Panc1 (cell line): ENCODE data around the gene PPM1B. TPM values are rescaled to one million over a fixed set of nuclear protein-coding genes. Genes with fewer than 3 reads are reported as not detected.

Source experiments
- ATAC-seq: fragments of 200-7000 bp; cut with Tn5 transposase; 2 replicates; pipeline ENCODE4 v1.9.1; 2020; ENCODE audit warnings: mild to moderate bottlenecking, moderate library complexity
- BruUV-seq: library from RNA; stranded (reverse); fragments of 400-500 nt; replicated peaks from 2 replicates; lab custom pipeline; 2021; lab: Mats Ljungman, UMichigan
- CTCF ChIA-PET: fragments of 300-600 bp; sonication (Branson Sonifier 250); formaldehyde crosslinking; loops from one replicate; lab custom pipeline; 2022; ENCODE audit warnings: antibody characterized with exemption; lab: Charles Lee
- POLR2A ChIA-PET: fragments of 300-600 bp; sonication (Branson Sonifier 250); formaldehyde crosslinking; loops from one replicate; lab custom pipeline; 2022; ENCODE audit warnings: antibody characterized with exemption; lab: Charles Lee
- DNase-seq: peaks from one replicate; pipeline ENCODE4 v3.0.0-alpha.2; 2010; ENCODE audit warnings: low read depth, low spot score
- H3K27ac ChIP-seq: 2 replicates; pipeline ENCODE4 v1.5.1; 2011; ENCODE audit warnings: mild to moderate bottlenecking, low read length, inconsistent platforms
- H3K27me3 ChIP-seq: fragments of 200-500 bp; sonication (Bioruptor generic); 2 replicates; pipeline ENCODE4 v1.6.0; 2014; ENCODE audit warnings: low read length, inconsistent platforms; ENCODE audit not compliant: control insufficient read depth, insufficient read depth
- H3K36me3 ChIP-seq: fragments of 200-500 bp; sonication (Bioruptor generic); 2 replicates; pipeline ENCODE4 v1.5.1; 2014; ENCODE audit warnings: inconsistent platforms, mild to moderate bottlenecking, low read length, moderate library complexity; ENCODE audit not compliant: control insufficient read depth, insufficient read depth
- H3K4me1 ChIP-seq: 2 replicates; pipeline ENCODE4 v1.5.1; 2011; ENCODE audit warnings: inconsistent platforms, mild to moderate bottlenecking, low read length, moderate library complexity; ENCODE audit not compliant: control insufficient read depth, insufficient read depth
- H3K4me3 ChIP-seq, 2 experiments: 2 replicates each; pipeline ENCODE4 v1.5.1; 2011 to 2012; ENCODE audit warnings: low read depth in 2 of 2, low read length in 2 of 2, mild to moderate bottlenecking in 2 of 2, inconsistent platforms in 1 of 2, moderate library complexity in 1 of 2
- H3K9me3 ChIP-seq: fragments of 200-500 bp; sonication (Bioruptor generic); 2 replicates; pipeline ENCODE4 v1.5.1; 2014; ENCODE audit warnings: low read depth, mild to moderate bottlenecking, inconsistent platforms, low read length, moderate library complexity; ENCODE audit not compliant: control insufficient read depth, insufficient read depth
- POLR2AphosphoS5 ChIP-seq: IDR thresholded peaks from 2 replicates; pipeline ENCODE4 v1.6.1; 2012; ENCODE audit warnings: mild to moderate bottlenecking, low read depth, low read length, moderate library complexity
- SIN3A ChIP-seq: IDR thresholded peaks from 2 replicates; pipeline ENCODE4 v1.6.1; 2012; ENCODE audit warnings: low read depth, mild to moderate bottlenecking, low read length, moderate library complexity, borderline replicate concordance; ENCODE audit not compliant: insufficient read depth
- TCF7L2 ChIP-seq: IDR thresholded peaks from 2 replicates; pipeline ENCODE4 v1.6.1; 2011; ENCODE audit warnings: mild to moderate bottlenecking, low read depth, low read length, inconsistent platforms
- in situ Hi-C: cut with HindIII; loops from 2 replicates; pipeline ENCODE4 v1.10.0; 2016; ENCODE audit warnings: low sequenced_read_pairs, low pct_unique_long_range_greater_than_20kb
- intact Hi-C: fragments of 100-400 bp; cut with micrococcal nuclease; formaldehyde crosslinking; loops from one replicate; pipeline ENCODE4 v1.10.0; 2022; ENCODE audit not compliant: unreplicated experiment
- total RNA-seq: library from RNA; stranded (reverse); gene quantifications from one replicate; pipeline ENCODE4 v1.2.1, GENCODE V29; 2021; ENCODE audit not compliant: unreplicated experiment
- TF ChIP-seq, protein P1 (sequence below): fragments of 450-650 bp; IDR thresholded peaks from 2 replicates; pipeline ENCODE4 v1.5.1; 2017; ENCODE audit warnings: mild to moderate bottlenecking
- TF ChIP-seq, protein P2 (sequence below), 2 experiments: IDR thresholded peaks; 2 replicates each; pipeline ENCODE4 v1.6.1; 2011 to 2012; ENCODE audit warnings: low read depth in 2 of 2, control low read depth in 1 of 2, low read length in 1 of 2, mild to moderate bottlenecking in 1 of 2, moderate library complexity in 1 of 2; ENCODE audit not compliant: insufficient read depth in 1 of 2

PPM1B gene
- total RNA-seq, 1 experiment from 2014 or later: 36.0 TPM

DNA sequence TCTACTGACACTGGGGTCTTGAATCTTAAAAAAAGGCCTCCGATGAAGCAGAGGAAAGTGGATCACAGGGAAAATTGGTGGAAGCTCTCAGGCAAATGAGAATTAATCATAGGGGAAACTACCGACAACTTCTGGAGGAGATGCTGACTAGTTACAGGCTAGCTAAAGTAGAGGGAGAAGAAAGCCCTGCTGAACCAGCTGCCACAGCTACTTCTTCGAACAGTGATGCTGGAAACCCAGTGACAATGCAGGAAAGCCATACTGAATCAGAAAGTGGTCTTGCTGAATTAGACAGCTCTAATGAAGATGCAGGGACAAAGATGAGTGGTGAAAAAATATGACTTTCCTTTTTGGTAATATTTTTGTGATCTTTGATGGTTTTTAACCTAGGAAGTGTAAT, 61.7 kb downstream of the PPM1B start:
- no TSS peak for BruUV-seq
- peak overlapping the region; percentile 68 for H3K27ac ChIP-seq
- no peaks in the 10 kb centered on the region for H3K27me3 ChIP-seq
- H3K9me3 ChIP-seq: no peaks in the 10 kb centered on the region
- peaks cover 2% of the 10 kb centered on the region; the same call in 1 of the 2 replicates for H3K36me3 ChIP-seq
- POLR2A ChIA-PET: no interaction called here
- CTCF ChIA-PET: no interaction called here
- ATAC-seq (peak; percentile 56; the same call in 1 of the 2 replicates), DNase-seq (no peak)
- in situ Hi-C loops (no loop called here), intact Hi-C loops (loop anchor here (5.0 kb wide), 1 partner anchor 143 kb away; no protein-coding TSS in a partner anchor)
- no peak for TF ChIP-seq SIN3A
- no peak for TF ChIP-seq POLR2AphosphoS5
- TF ChIP-seq, protein P1, sequence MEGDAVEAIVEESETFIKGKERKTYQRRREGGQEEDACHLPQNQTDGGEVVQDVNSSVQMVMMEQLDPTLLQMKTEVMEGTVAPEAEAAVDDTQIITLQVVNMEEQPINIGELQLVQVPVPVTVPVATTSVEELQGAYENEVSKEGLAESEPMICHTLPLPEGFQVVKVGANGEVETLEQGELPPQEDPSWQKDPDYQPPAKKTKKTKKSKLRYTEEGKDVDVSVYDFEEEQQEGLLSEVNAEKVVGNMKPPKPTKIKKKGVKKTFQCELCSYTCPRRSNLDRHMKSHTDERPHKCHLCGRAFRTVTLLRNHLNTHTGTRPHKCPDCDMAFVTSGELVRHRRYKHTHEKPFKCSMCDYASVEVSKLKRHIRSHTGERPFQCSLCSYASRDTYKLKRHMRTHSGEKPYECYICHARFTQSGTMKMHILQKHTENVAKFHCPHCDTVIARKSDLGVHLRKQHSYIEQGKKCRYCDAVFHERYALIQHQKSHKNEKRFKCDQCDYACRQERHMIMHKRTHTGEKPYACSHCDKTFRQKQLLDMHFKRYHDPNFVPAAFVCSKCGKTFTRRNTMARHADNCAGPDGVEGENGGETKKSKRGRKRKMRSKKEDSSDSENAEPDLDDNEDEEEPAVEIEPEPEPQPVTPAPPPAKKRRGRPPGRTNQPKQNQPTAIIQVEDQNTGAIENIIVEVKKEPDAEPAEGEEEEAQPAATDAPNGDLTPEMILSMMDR: no peak
- TF ChIP-seq, protein P2, sequence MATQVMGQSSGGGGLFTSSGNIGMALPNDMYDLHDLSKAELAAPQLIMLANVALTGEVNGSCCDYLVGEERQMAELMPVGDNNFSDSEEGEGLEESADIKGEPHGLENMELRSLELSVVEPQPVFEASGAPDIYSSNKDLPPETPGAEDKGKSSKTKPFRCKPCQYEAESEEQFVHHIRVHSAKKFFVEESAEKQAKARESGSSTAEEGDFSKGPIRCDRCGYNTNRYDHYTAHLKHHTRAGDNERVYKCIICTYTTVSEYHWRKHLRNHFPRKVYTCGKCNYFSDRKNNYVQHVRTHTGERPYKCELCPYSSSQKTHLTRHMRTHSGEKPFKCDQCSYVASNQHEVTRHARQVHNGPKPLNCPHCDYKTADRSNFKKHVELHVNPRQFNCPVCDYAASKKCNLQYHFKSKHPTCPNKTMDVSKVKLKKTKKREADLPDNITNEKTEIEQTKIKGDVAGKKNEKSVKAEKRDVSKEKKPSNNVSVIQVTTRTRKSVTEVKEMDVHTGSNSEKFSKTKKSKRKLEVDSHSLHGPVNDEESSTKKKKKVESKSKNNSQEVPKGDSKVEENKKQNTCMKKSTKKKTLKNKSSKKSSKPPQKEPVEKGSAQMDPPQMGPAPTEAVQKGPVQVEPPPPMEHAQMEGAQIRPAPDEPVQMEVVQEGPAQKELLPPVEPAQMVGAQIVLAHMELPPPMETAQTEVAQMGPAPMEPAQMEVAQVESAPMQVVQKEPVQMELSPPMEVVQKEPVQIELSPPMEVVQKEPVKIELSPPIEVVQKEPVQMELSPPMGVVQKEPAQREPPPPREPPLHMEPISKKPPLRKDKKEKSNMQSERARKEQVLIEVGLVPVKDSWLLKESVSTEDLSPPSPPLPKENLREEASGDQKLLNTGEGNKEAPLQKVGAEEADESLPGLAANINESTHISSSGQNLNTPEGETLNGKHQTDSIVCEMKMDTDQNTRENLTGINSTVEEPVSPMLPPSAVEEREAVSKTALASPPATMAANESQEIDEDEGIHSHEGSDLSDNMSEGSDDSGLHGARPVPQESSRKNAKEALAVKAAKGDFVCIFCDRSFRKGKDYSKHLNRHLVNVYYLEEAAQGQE (IDR thresholded peaks at IDR 0.05; ENCODE audit: insufficient read depth in 1 of 2, low read depth in 2 of 2, low read length in 1 of 2): no peak
- TF ChIP-seq TCF7L2: no peak
- no peak overlapping the region for H3K4me3 ChIP-seq
- H3K4me1 ChIP-seq: peaks cover 40% of the 10 kb centered on the region

DNA sequence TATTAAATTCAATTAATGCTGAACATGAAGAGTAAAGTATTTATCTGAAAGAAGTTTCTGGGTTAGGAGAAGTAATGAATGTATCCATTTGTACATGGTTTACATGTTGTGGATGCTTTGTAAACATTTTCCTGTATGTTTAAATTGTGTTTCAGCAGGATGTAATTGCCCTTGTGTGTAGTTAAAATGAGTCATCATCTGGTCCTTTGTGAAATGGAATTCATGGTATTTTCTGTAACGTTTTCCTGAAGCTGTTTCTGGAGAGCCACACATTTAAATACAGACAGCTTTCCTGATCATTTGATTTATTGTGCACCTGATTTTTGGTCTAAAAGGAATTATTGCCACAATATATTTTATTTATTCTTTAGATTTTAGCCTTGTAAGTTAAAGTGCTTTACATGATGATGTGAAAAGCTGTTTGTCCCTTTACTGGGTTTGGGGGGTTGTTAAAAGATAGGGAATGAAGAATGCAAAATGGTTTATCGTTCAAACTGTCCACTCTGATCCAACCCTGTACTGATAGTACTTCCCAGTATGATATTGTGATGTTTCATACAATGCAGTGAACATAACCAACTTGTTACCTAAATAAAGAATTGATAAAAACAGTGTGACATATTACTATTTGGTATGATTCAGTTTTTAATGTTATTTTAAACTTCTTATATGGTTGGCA, 64.9 kb downstream of the PPM1B start:
- POLR2A ChIA-PET: no interaction called here
- peak overlapping the region; percentile 86 for H3K27ac ChIP-seq
- H3K4me1 ChIP-seq: peaks cover 54% of the 10 kb centered on the region
- TF ChIP-seq, protein P1: no peak
- TF ChIP-seq, protein P2 (IDR thresholded peaks at IDR 0.05; ENCODE audit: insufficient read depth in 1 of 2, low read depth in 2 of 2, low read length in 1 of 2): no peak
- TF ChIP-seq POLR2AphosphoS5: peak; percentile 72; the same call in 1 of the 2 replicates
- CTCF ChIA-PET: interaction anchor here (0.7 kb wide), 1 partner anchor 474 kb away, joined by 5 read pairs; no protein-coding TSS in a partner anchor
- H3K9me3 ChIP-seq: no peaks in the 10 kb centered on the region
- DNase-seq (peak; percentile 75), ATAC-seq (peak; percentile 89)
- no peak overlapping the region for H3K4me3 ChIP-seq
- in situ Hi-C loops (no loop called here), intact Hi-C loops (loop anchor here (5.0 kb wide), 1 partner anchor 146 kb away; no protein-coding TSS in a partner anchor)
- peaks cover 2% of the 10 kb centered on the region; the same call in 1 of the 2 replicates for H3K36me3 ChIP-seq
- BruUV-seq: TSS peak; percentile 44
- H3K27me3 ChIP-seq: no peaks in the 10 kb centered on the region
